ENCODE measurements around the gene PRKAB1. TPM values are rescaled to one million over a fixed set of nuclear protein-coding genes. Genes with fewer than 3 reads are reported as not detected.
"Not testable (repeated sequence)": the region's sequence is repeated elsewhere in the genome, so short reads cannot be mapped to it uniquely, and the experiment has no call there.

PRKAB1 gene, protein sequence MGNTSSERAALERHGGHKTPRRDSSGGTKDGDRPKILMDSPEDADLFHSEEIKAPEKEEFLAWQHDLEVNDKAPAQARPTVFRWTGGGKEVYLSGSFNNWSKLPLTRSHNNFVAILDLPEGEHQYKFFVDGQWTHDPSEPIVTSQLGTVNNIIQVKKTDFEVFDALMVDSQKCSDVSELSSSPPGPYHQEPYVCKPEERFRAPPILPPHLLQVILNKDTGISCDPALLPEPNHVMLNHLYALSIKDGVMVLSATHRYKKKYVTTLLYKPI
- total RNA-seq: 10 to 100 TPM; 24.9 to 52.4 (median 34.9) TPM

DNA sequence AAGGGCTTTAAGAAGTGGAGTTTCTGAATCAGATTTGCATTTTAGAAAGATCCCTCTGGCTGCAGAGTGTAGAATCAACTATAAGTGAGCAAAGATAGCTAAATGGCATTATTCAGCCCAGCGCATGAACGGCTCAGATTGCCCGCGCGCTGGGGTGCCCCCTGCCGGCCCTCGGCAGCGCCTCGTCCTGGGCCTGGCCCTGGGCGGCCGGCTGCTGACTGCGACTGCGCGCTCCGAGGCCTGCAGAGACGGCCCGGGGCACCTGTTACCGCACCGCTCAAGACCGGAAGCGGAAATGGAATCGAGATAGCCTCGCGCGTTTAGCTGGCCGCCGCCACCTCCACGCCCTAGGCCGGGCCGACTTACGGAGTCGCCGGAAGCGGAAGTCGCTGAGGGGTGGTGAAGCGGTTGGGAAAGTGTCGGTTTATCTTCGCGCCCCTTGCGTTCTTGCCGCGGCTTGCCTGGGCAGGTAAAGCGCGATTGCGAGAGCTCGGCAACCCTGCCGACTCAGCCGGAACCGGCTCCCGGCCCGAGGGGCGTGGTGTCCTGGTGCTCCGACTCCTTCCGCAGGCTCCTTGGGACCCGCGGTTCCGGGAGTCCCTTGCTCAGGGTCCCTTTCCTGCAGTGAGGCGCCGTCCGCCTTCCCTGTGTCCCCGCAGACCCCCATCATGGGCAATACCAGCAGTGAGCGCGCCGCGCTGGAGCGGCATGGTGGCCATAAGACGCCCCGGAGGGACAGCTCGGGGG is at the start of gene PRKAB1:
TSS of gene PRKAB1 (plus strand) at position 557 of the 747 bp plus-strand sequence. CDS start at position 669, 112 bp downstream.
- peak; percentile 93 to 99 (median 98) for ATAC-seq (replicated peaks in 6 of 8)
- Histone ChIP-seq H3K4me1 (replicated peaks in 1 of 2) (peaks cover 12 to 21% of the 10 kb centered on the region in 2 donors), H3K4me3 (peak within 1 kb of the TSS; percentile 72 to 99 (median 81)), H3K27ac (peak within 1 kb of the TSS; percentile 90 to 94)
- 0 to 3% (median 0%) methylated on average over 1 to 12 of the region's 69 CpGs; no CpG with 5 or more reads in 4 of the 10 experiments for WGBS, 10 experiments
- in situ Hi-C loops (cut with MboI; ENCODE audit: low pct_unique_long_range_greater_than_20kb in 2 of 9, low sequenced_read_pairs in 9 of 9, unreplicated experiment in 9 of 9): loop anchor here in 1 of 9 experiments (25.0 kb wide), 1 partner anchor 1255 kb away; no protein-coding TSS in a partner anchor

DNA sequence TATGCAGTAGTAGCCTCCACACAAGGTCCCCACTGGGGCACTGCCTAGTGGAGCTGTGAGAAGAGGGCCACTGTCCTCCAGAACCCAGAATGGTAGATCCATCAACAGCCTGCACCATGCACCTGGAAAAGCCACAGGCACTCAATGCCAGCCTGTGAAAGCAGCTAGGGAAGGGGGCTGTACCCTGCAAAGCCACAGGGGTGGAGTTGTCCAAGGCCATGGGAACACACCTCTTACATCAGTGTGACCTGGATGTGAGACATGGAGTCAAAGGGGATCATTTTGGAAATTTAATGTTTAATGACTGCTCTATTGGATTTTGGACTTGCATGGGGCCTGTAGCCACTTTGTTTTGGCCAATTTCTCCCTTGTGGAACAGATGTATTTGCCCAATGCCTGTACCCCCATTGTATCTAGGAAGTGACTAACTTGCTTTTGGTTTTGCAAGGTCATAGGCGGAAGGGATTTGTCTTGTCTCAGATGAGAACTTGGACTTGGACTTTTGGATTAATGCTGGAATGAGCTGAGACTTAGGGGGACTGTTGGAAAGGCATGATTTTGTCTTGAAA is 49.5 kb upstream of the PRKAB1 start:
- H3K27ac ChIP-seq; H3K4me1 ChIP-seq (replicated peaks in 1 of 2); ATAC-seq (replicated peaks in 6 of 8); H3K4me3 ChIP-seq; in situ Hi-C loops (cut with MboI; ENCODE audit: low pct_unique_long_range_greater_than_20kb in 2 of 9, low sequenced_read_pairs in 9 of 9, unreplicated experiment in 9 of 9): not testable (repeated sequence)
- 63 to 100% (median 80%) methylated on average over 1 of the region's 1 CpG; no CpG with 5 or more reads in 3 of the 10 experiments for WGBS, 10 experiments

DNA sequence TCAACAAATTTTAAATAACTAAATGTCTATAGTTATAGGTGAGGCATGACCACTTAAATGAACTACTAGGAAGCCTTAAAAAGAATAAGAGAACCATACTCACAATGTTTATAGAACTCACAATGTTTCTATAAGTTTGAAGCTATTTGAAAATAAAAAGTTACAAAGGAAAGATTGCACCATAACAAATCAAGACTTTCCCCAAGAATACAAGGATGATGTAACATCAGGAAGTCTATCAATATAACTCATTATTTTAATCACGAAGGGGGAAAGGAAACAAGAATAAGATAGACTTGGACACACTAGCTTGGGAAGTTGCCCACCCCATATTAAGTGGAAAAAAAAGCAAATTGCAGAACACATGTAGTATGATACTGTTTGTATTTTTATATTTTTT is 47.4 kb upstream of the PRKAB1 start:
- in situ Hi-C loops (cut with MboI; ENCODE audit: low pct_unique_long_range_greater_than_20kb in 2 of 9, low sequenced_read_pairs in 9 of 9, unreplicated experiment in 9 of 9): no loop called here
- Histone ChIP-seq H3K4me3 (no peak overlapping the region), H3K4me1 (replicated peaks in 1 of 2) (peaks cover 0 to 9% of the 10 kb centered on the region in 2 donors), H3K27ac (no peak overlapping the region)
- 0 to 100% (median 23%) methylated on average over 1 of the region's 1 CpG; no CpG with 5 or more reads in 4 of the 10 experiments for WGBS, 10 experiments
- no peak for ATAC-seq (replicated peaks in 6 of 8)

DNA sequence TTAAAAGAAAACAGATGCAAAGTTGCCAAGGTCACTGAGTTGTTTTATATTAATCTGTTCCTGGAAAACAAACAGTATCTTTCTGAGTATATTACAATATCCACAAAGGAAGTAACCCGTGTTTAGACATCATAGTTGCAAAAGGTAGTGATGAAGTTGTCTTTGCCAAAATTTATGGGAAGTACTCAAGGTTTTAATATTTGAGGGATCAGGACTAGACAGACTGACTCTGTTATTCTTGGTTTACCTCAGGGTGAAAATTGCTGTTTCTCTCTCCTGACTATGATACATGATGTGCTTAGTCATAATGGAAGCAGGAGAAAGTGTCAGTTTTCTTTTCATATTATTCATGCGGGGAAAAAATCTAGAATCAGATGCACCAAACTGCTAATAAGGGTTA is 46.1 kb upstream of the PRKAB1 start:
- peak in 2 of 8 experiments; percentile 62 to 88 for ATAC-seq (replicated peaks in 6 of 8)
- Histone ChIP-seq H3K4me1 (replicated peaks in 1 of 2) (peaks cover 0 to 9% of the 10 kb centered on the region in 2 donors), H3K4me3 (no peak overlapping the region), H3K27ac (no peak overlapping the region)
- in situ Hi-C loops (cut with MboI; ENCODE audit: low pct_unique_long_range_greater_than_20kb in 2 of 9, low sequenced_read_pairs in 9 of 9, unreplicated experiment in 9 of 9): no loop called here
- 0 to 90% (median 70%) methylated on average over 1 to 2 of the region's 2 CpGs for WGBS, 10 experiments

DNA sequence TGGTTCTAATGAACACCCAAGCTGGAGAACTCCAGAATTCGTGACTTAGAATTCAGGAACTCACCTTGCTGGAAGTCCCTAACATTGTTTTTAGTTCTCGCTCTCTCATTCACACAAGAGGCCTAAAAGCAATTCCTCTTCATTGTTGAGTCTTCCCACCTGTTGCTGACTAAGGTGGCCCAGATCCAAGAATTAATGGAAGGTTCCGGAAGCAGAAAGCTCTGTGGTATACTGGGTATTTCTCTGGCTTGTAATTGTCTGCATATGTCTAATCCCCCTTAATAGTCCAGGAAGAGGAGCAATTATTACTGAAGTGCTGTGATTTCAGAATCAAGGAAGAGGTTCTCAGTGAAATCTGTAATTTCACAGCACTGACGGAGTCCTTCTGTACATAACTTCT is 43.0 kb upstream of the PRKAB1 start:
- Histone ChIP-seq H3K4me3 (no peak overlapping the region), H3K4me1 (replicated peaks in 1 of 2) (peaks cover 0 to 9% of the 10 kb centered on the region in 2 donors), H3K27ac (no peak overlapping the region)
- 52 to 100% (median 82%) methylated on average over 2 to 4 of the region's 4 CpGs for WGBS, 10 experiments
- in situ Hi-C loops (cut with MboI; ENCODE audit: low pct_unique_long_range_greater_than_20kb in 2 of 9, low sequenced_read_pairs in 9 of 9, unreplicated experiment in 9 of 9): no loop called here
- no peak for ATAC-seq (replicated peaks in 6 of 8)

DNA sequence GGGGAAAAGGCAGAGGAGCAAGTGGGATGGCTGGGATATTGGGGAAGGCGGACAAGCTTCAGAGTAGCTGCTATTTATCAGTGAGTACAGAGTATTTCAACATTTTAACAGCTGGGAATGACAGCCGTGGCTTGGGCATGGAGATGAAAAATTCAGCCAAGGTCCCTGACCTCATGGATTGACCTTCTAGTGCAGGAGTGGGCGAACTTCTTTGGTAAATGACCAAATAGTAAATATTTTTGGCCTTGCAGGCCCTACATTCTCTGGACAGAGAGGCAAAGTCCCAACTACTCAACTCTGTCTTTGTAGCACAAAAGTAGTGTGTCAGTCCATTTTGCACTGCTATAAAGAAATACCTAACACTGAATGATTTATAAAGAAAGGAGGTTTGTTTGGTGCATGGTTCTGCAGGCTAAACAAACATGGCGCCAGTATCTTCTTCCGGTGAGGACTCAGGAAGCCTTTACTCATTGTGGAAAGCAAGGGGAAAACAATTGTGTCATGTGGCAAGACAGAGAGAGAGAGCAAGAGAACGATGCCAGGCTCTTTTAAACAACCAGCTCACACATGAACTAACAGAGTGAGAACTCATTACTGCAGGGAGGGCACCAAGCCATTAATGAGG is 40.8 kb upstream of the PRKAB1 start:
- 7 to 100% (median 84%) methylated on average over 1 to 6 of the region's 6 CpGs; no CpG with 5 or more reads in 2 of the 10 experiments for WGBS, 10 experiments
- no peak overlapping the region for H3K4me3 ChIP-seq
- no peak for ATAC-seq (replicated peaks in 6 of 8)
- H3K27ac ChIP-seq: no peak overlapping the region
- in situ Hi-C loops (cut with MboI; ENCODE audit: low pct_unique_long_range_greater_than_20kb in 2 of 9, low sequenced_read_pairs in 9 of 9, unreplicated experiment in 9 of 9): no loop called here
- H3K4me1 ChIP-seq (replicated peaks in 1 of 2): peaks cover 0 to 4% of the 10 kb centered on the region in 2 donors

DNA sequence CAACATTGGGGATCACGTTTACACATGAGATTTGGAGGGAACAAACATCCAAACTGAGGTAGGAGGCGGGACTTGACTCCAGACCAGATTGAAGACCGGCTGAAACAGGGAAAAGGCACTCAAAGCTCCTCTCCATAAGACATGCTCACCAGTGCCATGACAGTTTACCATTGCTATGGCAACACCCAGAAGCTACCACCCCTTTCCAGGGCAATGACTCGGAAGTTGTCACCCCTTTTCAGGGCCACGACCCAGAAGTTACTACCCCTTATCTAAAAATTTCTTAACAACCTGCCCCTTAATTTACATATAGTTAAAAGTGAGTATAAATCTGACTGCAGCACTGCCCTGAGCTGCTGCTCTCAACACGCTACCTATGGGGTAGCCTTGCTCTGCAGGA is 40.2 kb upstream of the PRKAB1 start:
- in situ Hi-C loops (cut with MboI; ENCODE audit: low pct_unique_long_range_greater_than_20kb in 2 of 9, low sequenced_read_pairs in 9 of 9, unreplicated experiment in 9 of 9): no loop called here
- H3K4me1 ChIP-seq (replicated peaks in 1 of 2): no peaks in the 10 kb centered on the region
- 20 to 100% (median 62%) methylated on average over 1 to 6 of the region's 6 CpGs; no CpG with 5 or more reads in 3 of the 10 experiments for WGBS, 10 experiments
- H3K4me3 ChIP-seq: no peak overlapping the region
- no peak overlapping the region for H3K27ac ChIP-seq
- no peak for ATAC-seq (replicated peaks in 6 of 8)

DNA sequence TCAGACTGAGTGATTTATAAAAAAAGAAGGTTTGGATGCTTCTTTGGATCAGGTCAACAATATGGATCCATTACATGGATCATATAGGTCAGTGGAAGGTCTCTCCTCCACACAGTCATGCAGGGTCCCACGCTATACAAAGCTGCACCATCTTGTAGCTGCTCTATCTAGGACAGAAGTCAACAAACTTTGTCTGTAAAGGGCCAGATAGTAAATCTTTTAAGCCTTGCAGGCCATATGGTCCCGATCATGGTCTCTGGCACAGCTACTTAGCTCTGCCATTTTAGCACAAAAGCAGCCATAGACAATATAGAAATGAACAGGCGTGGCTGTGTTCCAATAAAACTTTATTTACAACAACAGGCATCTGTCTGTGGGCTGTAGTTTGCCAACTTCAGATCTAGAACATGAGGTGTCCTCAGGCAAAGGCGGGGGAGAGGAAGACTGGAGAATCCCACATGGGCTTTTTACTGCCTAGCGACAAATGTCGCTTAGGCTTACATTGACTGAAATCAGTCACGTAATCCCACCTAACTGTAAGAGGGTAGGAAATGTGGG is 37.6 kb upstream of the PRKAB1 start:
- ATAC-seq (replicated peaks in 6 of 8): no peak
- H3K4me1 ChIP-seq (replicated peaks in 1 of 2): no peaks in the 10 kb centered on the region
- WGBS, 10 experiments: 63 to 100% (median 91%) methylated on average over 1 to 6 of the region's 7 CpGs; no CpG with 5 or more reads in 2 of the 10 experiments
- in situ Hi-C loops (cut with MboI; ENCODE audit: low pct_unique_long_range_greater_than_20kb in 2 of 9, low sequenced_read_pairs in 9 of 9, unreplicated experiment in 9 of 9): no loop called here
- H3K4me3 ChIP-seq: no peak overlapping the region
- no peak overlapping the region for H3K27ac ChIP-seq

DNA sequence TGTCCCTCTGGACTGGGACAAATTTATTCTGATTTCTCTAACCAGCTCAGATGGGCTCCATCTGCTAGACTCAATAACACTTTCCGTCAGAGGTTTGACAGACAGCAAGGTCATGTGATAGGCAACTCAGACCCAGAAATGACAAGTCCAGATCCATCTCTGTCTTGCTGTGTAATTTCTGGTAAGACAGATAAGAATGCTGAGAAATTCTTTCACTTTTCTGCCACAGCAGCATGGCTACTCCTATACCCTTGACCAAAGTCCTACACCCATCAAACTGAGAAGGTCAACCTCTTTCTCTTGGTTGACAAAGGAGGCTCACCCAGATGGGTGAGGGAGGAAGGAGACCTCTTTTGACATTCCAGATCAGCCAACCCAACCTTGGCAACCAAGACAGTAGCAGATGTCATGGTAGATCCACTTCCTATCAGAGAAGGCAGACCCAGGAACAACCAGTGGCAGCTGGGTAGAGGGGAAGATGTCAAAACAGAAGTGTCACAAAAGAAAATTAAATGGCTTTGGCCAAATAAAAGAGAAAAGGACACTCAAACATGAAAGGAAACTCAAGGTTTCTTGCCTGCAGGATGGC is 36.9 kb upstream of the PRKAB1 start:
- H3K4me1 ChIP-seq (replicated peaks in 1 of 2): no peaks in the 10 kb centered on the region
- WGBS, 10 experiments: 20 to 100% (median 59%) methylated on average over 1 of the region's 1 CpG; no CpG with 5 or more reads in 6 of the 10 experiments
- in situ Hi-C loops (cut with MboI; ENCODE audit: low pct_unique_long_range_greater_than_20kb in 2 of 9, low sequenced_read_pairs in 9 of 9, unreplicated experiment in 9 of 9): no loop called here
- ATAC-seq (replicated peaks in 6 of 8): no peak
- no peak overlapping the region for H3K4me3 ChIP-seq
- no peak overlapping the region for H3K27ac ChIP-seq

DNA sequence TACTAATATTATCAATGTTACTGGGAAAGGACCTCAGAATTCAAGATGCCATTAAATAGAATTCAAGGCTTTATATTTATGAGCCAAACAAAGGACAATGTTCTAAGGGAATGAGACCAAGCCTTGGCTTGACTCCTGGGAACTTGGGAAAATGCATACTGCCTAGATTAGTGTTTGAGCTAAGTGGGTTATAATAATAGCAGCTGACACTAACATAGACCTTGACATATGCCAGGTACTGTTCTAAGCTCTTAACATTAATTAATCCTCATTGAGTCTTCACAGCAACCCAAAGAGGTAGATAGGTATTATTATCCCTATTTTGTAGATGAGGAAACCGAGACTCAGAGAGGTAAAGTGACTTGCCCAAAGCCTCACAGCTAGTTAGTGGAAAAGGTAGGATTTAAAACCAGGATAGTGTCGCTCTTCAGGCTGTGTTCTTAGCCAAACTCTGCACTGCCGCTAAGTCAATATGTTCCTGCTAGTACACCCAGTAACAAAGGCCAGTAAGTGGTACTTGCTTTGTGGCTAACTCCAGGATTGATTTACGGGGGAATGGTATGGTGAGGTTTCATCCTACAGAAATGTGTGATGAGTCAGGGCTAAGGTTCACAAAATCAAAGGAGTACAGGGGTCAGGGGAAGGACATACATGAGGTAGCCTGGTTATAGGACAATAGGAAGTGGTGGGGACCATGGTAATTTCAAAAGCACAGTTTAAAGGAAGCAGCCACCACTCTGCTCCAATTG is 35.8 kb upstream of the PRKAB1 start:
- 30 to 100% (median 70%) methylated on average over 1 to 4 of the region's 4 CpGs; no CpG with 5 or more reads in 4 of the 10 experiments for WGBS, 10 experiments
- no peak for ATAC-seq (replicated peaks in 6 of 8)

DNA sequence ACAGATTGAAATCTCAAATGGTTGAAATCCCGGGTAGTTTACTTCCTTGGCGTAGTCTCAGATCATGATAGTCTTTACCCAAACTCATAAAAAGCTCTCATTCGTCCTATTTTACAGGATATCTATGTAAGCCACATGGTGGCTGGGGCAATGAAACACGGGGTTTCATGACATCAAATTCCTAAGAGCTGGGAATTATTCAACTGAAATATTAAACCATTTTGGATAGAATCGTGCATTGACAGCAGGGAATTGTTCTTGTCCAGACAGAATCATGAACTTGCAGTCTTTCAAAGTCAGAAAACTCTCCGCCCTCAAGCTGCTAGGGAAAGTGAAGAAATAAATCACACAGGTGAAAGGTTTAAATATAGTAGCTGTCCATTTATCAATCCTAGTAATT is 33.2 kb upstream of the PRKAB1 start:
- H3K4me1 ChIP-seq (replicated peaks in 1 of 2): no peaks in the 10 kb centered on the region
- no peak overlapping the region for H3K4me3 ChIP-seq
- WGBS, 10 experiments: 12 to 100% (median 72%) methylated on average over 1 to 6 of the region's 6 CpGs
- in situ Hi-C loops (cut with MboI; ENCODE audit: low pct_unique_long_range_greater_than_20kb in 2 of 9, low sequenced_read_pairs in 9 of 9, unreplicated experiment in 9 of 9): no loop called here
- peak in 2 of 8 experiments; percentile 56 to 62 for ATAC-seq (replicated peaks in 6 of 8)
- no peak overlapping the region for H3K27ac ChIP-seq

More for the DNA sequence above, 35.8 kb upstream of the PRKAB1 start:
- Histone ChIP-seq H3K4me1 (replicated peaks in 1 of 2) (no peaks in the 10 kb centered on the region), H3K27ac (no peak overlapping the region), H3K4me3 (no peak overlapping the region)
- in situ Hi-C loops (cut with MboI; ENCODE audit: low pct_unique_long_range_greater_than_20kb in 2 of 9, low sequenced_read_pairs in 9 of 9, unreplicated experiment in 9 of 9): no loop called here

DNA sequence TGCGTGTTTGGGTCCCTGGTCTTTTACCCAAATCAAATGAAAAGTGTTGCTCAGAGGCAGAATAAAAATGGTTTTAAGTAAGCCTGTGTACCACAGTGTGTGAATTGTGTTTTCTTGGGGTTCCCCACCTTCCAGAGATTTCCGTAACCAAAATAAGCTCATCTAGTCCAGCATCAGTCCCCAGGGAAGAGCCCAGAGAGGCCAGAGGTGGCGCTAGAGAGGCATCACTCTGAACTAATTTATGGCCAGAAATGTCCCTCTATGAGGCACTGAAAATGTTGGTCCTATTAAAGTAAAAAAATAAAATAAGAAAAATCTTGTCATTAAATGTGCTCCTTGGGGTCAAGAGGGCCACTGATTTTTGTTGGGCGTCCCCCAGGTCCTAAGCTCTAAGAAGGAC is 24.9 kb upstream of the PRKAB1 start:
- Histone ChIP-seq H3K4me1 (replicated peaks in 1 of 2) (no peaks in the 10 kb centered on the region), H3K4me3 (no peak overlapping the region), H3K27ac (no peak overlapping the region)
- in situ Hi-C loops (cut with MboI; ENCODE audit: low pct_unique_long_range_greater_than_20kb in 2 of 9, low sequenced_read_pairs in 9 of 9, unreplicated experiment in 9 of 9): loop anchor here in 1 of 9 experiments (10.0 kb wide), 1 partner anchor 208 kb away; no protein-coding TSS in a partner anchor
- 36 to 100% (median 73%) methylated on average over 1 to 4 of the region's 4 CpGs; no CpG with 5 or more reads in 2 of the 10 experiments for WGBS, 10 experiments
- no peak for ATAC-seq (replicated peaks in 6 of 8)
